Adrenal gland (tissue), 5 donors: ENCODE results near the gene SMPX.

Experiments
- POLR2A ChIP-seq, 2 donors: fragments of 450-650 bp; IDR thresholded peaks; one replicate each; pipeline ENCODE4 v1.6.1; 2017; ENCODE audit warnings: antibody characterized with exemption in 2 of 2, mild to moderate bottlenecking in 2 of 2, moderate library complexity in 1 of 2
- TF ChIP-seq, protein P1 (sequence below), 6 experiments: fragments of 450-650 bp in 4 of 6; fragments of 200-600 bp in 2 of 6; sonication (generic) in 1 of 6; IDR thresholded peaks; 1 replicate in 5 of 6; 2 replicates in 1 of 6; pipeline versions ENCODE4 v1.5.1 to v1.8.0; 2016 to 2021; ENCODE audit warnings: antibody characterized with exemption in 6 of 6, mild to moderate bottlenecking in 2 of 6, moderate library complexity in 1 of 6
- donor health status: DM: no; HTN: no; CAD: no.

DNA sequence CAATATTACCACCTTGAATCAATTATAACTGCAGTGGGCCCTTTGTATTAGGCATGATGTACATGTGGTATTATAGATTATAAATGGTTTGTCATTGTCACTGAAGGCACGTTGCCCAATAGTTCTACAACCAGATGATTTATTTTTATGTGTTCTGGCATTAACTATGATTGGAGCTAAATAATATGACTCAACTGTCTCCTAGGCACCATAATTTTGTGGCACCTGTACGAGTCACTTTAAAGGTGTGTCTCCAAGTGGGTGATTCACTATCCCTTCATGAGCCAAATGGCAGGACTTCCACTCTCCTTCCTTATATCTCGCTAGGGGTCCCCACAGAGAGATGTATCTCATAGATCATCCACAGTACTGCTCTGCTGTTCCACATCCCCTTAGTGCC is 6.1 kb upstream of the SMPX start:
- TF ChIP-seq, protein P1, sequence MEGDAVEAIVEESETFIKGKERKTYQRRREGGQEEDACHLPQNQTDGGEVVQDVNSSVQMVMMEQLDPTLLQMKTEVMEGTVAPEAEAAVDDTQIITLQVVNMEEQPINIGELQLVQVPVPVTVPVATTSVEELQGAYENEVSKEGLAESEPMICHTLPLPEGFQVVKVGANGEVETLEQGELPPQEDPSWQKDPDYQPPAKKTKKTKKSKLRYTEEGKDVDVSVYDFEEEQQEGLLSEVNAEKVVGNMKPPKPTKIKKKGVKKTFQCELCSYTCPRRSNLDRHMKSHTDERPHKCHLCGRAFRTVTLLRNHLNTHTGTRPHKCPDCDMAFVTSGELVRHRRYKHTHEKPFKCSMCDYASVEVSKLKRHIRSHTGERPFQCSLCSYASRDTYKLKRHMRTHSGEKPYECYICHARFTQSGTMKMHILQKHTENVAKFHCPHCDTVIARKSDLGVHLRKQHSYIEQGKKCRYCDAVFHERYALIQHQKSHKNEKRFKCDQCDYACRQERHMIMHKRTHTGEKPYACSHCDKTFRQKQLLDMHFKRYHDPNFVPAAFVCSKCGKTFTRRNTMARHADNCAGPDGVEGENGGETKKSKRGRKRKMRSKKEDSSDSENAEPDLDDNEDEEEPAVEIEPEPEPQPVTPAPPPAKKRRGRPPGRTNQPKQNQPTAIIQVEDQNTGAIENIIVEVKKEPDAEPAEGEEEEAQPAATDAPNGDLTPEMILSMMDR (IDR thresholded peaks at IDR 0.05): no peak
- no peak for TF ChIP-seq POLR2A (IDR thresholded peaks at IDR 0.05)
